Measurements from ENCODE around the gene SGK1.

Gene SGK1

DNA sequence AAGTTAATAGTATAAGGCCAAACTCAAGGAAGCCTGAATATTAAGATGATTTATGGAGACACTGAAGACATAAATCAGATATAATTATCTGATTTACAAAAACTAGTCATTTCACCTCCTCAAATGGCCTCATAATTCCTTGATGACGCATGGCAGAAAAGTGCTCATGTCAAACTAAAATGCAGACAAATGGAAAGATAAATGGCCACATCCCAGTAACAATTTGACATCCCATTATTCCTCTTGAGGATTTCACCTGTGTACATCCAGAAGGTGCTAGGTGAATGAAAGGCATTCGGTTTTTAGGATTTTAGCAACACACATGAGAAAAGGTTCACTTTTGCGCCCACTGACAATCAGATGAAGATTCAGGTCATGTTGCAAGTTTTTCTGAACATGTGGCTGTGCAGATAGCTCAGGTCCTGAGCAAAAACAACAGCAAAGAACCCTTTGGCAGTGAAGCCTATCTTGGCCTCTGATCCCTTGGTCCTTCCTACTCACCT is 24.2 kb downstream of the SGK1 start:
- no peak overlapping the region for H3K4me3 ChIP-seq (ENCODE audit: low read depth, low read length)
- TF ChIP-seq MYC (IDR thresholded peaks at IDR 0.05; ENCODE audit: low read depth, low read length) (no peak), POLR2A (IDR thresholded peaks at IDR 0.05; ENCODE audit: extremely low read depth, insufficient read length) (no peak)
- TF ChIP-seq, protein P1, sequence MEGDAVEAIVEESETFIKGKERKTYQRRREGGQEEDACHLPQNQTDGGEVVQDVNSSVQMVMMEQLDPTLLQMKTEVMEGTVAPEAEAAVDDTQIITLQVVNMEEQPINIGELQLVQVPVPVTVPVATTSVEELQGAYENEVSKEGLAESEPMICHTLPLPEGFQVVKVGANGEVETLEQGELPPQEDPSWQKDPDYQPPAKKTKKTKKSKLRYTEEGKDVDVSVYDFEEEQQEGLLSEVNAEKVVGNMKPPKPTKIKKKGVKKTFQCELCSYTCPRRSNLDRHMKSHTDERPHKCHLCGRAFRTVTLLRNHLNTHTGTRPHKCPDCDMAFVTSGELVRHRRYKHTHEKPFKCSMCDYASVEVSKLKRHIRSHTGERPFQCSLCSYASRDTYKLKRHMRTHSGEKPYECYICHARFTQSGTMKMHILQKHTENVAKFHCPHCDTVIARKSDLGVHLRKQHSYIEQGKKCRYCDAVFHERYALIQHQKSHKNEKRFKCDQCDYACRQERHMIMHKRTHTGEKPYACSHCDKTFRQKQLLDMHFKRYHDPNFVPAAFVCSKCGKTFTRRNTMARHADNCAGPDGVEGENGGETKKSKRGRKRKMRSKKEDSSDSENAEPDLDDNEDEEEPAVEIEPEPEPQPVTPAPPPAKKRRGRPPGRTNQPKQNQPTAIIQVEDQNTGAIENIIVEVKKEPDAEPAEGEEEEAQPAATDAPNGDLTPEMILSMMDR (IDR thresholded peaks at IDR 0.05; ENCODE audit: low read depth, low read length): no peak
- TF ChIP-seq, protein P2, sequence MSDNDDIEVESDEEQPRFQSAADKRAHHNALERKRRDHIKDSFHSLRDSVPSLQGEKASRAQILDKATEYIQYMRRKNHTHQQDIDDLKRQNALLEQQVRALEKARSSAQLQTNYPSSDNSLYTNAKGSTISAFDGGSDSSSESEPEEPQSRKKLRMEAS (IDR thresholded peaks at IDR 0.05; ENCODE audit: low read depth, low read length): no peak
- DNase-seq (ENCODE audit: low read depth): no peak

DNA sequence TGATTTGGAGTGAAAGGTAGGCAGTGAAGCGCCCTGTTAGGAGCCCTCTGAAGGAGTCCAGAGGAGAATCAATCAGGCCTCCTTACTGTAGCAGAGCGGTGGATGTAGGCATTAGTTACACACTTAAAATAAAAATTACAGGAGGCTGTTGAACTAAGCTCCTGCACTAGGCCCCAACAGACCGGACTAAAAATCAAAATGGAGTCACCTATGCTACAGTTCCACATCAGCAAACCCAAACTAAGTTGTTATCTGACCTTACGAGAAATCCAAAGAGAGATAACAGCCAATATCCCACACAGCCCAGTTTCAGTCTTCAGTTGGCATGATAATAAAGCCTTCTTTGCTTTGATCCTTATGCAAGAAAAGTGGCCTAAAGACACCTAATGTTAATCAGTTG is 26.8 kb downstream of the SGK1 start:
- TF ChIP-seq MYC (IDR thresholded peaks at IDR 0.05; ENCODE audit: low read depth, low read length) (no peak), POLR2A (IDR thresholded peaks at IDR 0.05; ENCODE audit: extremely low read depth, insufficient read length) (no peak)
- TF ChIP-seq, protein P1 (IDR thresholded peaks at IDR 0.05; ENCODE audit: low read depth, low read length): no peak
- TF ChIP-seq, protein P2 (IDR thresholded peaks at IDR 0.05; ENCODE audit: low read depth, low read length): no peak
- DNase-seq (ENCODE audit: low read depth): no peak

DNA sequence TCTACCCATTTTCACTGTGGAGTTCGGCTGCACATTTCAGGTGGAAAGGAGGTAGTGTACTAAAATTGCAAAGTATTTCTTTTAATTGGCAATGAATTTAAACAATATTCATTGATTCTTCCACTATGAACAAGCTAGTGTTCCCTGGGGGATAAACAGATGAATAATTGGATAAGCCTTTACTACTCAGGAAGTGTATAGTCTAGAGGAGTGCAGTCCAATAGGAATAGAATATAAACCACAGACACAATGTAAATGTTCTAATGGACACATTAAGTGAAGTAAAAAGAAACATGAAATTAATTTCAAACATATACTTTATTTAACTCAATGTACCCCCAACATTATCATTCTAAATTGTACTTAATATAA is 28.7 kb downstream of the SGK1 start:
- TF ChIP-seq, protein P2 (IDR thresholded peaks at IDR 0.05; ENCODE audit: low read depth, low read length): no peak
- no peak for TF ChIP-seq POLR2A (IDR thresholded peaks at IDR 0.05; ENCODE audit: extremely low read depth, insufficient read length)
- no peak; the same call in 1 of the 2 replicates for TF ChIP-seq MYC (IDR thresholded peaks at IDR 0.05; ENCODE audit: low read depth, low read length)
- TF ChIP-seq, protein P1 (IDR thresholded peaks at IDR 0.05; ENCODE audit: low read depth, low read length): no peak
- DNase-seq (ENCODE audit: low read depth): no peak
- H3K4me3 ChIP-seq (ENCODE audit: low read depth, low read length): no peak overlapping the region

More for the DNA sequence above, 26.8 kb downstream of the SGK1 start:
- no peak overlapping the region for H3K4me3 ChIP-seq (ENCODE audit: low read depth, low read length)

DNA sequence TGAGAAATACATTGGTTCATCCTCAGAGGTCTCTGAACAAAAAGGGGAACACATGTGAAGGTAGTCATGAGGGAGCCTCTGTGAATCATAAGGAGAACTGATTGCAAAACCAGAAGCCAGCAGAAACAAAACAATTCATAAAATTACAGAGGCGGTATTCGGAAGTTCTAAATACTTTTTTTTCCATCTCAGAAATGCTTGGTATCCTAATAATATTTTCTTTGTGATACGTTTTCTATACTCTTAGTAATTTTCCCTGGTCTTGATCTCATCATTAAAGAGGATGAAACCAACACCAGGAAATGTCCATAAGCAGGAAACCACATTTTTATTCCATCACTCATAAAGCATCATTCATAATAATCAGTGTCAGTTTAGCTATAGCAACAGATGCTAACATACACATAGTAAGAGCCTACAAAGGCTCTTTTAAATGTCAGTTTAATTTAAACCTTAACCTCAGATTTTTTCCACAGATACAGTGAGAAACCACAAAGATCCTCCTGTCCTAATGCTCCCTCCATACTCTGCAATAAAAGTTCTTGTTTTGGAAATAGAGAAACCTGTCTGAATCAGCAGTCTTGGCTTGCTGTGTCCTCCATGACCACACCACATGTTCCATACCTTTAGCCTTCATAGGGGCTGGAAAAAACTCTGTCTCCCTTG is 29.2 kb downstream of the SGK1 start:
- TF ChIP-seq, protein P2 (IDR thresholded peaks at IDR 0.05; ENCODE audit: low read depth, low read length): peak; percentile 77
- TF ChIP-seq, protein P1 (IDR thresholded peaks at IDR 0.05; ENCODE audit: low read depth, low read length): no peak
- TF ChIP-seq MYC (IDR thresholded peaks at IDR 0.05; ENCODE audit: low read depth, low read length) (peak; percentile 76), POLR2A (IDR thresholded peaks at IDR 0.05; ENCODE audit: extremely low read depth, insufficient read length) (no peak)
- peak; percentile 89 for DNase-seq (ENCODE audit: low read depth)
- H3K4me3 ChIP-seq (ENCODE audit: low read depth, low read length): peak overlapping the region; percentile 35

DNA sequence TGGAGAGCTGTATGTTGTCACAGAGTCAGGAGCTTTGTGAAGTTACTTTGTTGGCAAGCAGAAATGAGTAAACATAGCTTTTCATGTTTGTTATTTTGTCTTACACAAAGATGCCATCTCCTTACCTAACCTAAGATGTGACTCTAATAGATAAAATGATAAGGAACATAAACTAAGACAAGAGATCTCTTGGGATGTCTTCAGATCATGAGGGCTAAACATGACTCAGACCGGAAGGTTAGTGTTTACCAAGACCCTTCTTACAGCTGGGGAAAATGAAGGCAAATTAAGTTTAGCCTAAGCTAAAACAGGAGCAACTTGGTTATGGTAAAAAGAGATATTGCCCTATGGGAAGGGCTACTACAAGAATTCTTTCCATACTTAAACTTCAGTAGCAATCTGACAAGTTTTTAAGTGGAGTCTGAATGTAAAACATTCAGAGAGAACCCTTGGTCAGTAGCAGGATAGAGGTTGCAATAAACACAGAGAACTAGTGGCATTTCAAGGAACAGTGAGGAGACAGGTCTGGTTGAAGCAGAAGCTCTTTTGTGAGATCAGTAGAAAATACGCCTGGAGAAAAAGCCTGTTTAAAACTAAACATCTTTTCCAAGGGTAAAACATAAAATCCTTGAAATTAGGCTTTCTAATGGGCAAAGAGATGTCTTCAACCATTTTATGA is 29.9 kb downstream of the SGK1 start:
- no peak for TF ChIP-seq MYC (IDR thresholded peaks at IDR 0.05; ENCODE audit: low read depth, low read length)
- TF ChIP-seq, protein P2 (IDR thresholded peaks at IDR 0.05; ENCODE audit: low read depth, low read length): no peak
- TF ChIP-seq, protein P1 (IDR thresholded peaks at IDR 0.05; ENCODE audit: low read depth, low read length): no peak
- TF ChIP-seq POLR2A (IDR thresholded peaks at IDR 0.05; ENCODE audit: extremely low read depth, insufficient read length): no peak

More for the DNA sequence above, 29.9 kb downstream of the SGK1 start:
- H3K4me3 ChIP-seq (ENCODE audit: low read depth, low read length): peak overlapping the region; percentile 14
- peak; percentile 85 for DNase-seq (ENCODE audit: low read depth)
